Hepatocyte (in vitro differentiated cells): ENCODE results near the gene NMNAT3. TPM values are rescaled to one million over a fixed set of nuclear protein-coding genes. Genes with fewer than 3 reads are reported as not detected.

Experiments used
- DNase-seq: peaks from one replicate; pipeline ENCODE4 v3.0.0-alpha.2; 2016; ENCODE audit warnings: low spot score
- H2AFZ ChIP-seq: fragments of 200-600 bp; sonication (generic); 2 replicates; pipeline ENCODE4 v1.6.0; 2016; ENCODE audit warnings: antibody characterized with exemption, mild to moderate bottlenecking
- H3K27ac ChIP-seq: fragments of 200-600 bp; sonication (generic); 2 replicates; pipeline ENCODE4 v1.5.1; 2016; ENCODE audit warnings: mild to moderate bottlenecking
- H3K27me3 ChIP-seq: fragments of 200-600 bp; sonication (generic); 2 replicates; pipeline ENCODE4 v1.6.1; 2016
- H3K36me3 ChIP-seq: fragments of 200-600 bp; sonication (generic); replicated peaks from 2 replicates; pipeline ENCODE4 v1.5.1; 2016; ENCODE audit warnings: low read depth; ENCODE audit not compliant: insufficient read depth
- H3K4me1 ChIP-seq: fragments of 200-600 bp; sonication (generic); 2 replicates; pipeline ENCODE4 v1.5.1; 2016; ENCODE audit warnings: mild to moderate bottlenecking, moderate library complexity; ENCODE audit not compliant: insufficient read depth
- H3K4me2 ChIP-seq: fragments of 200-600 bp; sonication (generic); 2 replicates; pipeline ENCODE4 v1.6.0; 2016
- H3K4me3 ChIP-seq: fragments of 200-600 bp; sonication (generic); 2 replicates; pipeline ENCODE4 v1.5.1; 2016; ENCODE audit warnings: mild to moderate bottlenecking
- H3K79me2 ChIP-seq: fragments of 200-600 bp; sonication (generic); 2 replicates; pipeline ENCODE4 v1.6.0; 2017; ENCODE audit warnings: mild to moderate bottlenecking
- H3K9me2 ChIP-seq: fragments of 200-600 bp; sonication (generic); replicated peaks from 2 replicates; pipeline ENCODE4 v1.6.0; 2017; ENCODE audit warnings: mild to moderate bottlenecking; ENCODE audit not compliant: insufficient read depth
- H3K9me3 ChIP-seq: fragments of 200-600 bp; sonication (generic); 2 replicates; pipeline ENCODE4 v1.5.1; 2016; ENCODE audit warnings: low read depth, mild to moderate bottlenecking
- H4K20me1 ChIP-seq: fragments of 200-600 bp; sonication (generic); 2 replicates; pipeline ENCODE4 v1.6.0; 2016; ENCODE audit warnings: mild to moderate bottlenecking; ENCODE audit not compliant: insufficient read depth, poor library complexity, severe bottlenecking
- EZH2 ChIP-seq: fragments of 200-600 bp; sonication (generic); IDR thresholded peaks from 2 replicates; pipeline ENCODE4 v1.6.1; 2016; ENCODE audit warnings: antibody characterized with exemption, mild to moderate bottlenecking, borderline replicate concordance
- EZH2phosphoT487 ChIP-seq: fragments of 200-600 bp; sonication (generic); IDR thresholded peaks from one replicate; pipeline ENCODE4 v1.6.1; 2018; ENCODE audit warnings: antibody characterized with exemption, mild to moderate bottlenecking, low read depth, moderate library complexity; ENCODE audit not compliant: unreplicated experiment, severe bottlenecking
- WGBS: methylation state at CpG from one replicate; pipeline ENCODE4 v1.1.6; 2016; ENCODE audit warnings: low lambda C conversion rate; ENCODE audit errors: missing lambda C conversion rate; 5-methylcytosine and 5-hydroxymethylcytosine counted together
- polyA plus RNA-seq: library from polyadenylated mRNA; unstranded; fragments of >200 nt; fragmentation: Nextera tagmentation; extraction: Ambion mirVana; gene quantifications from 2 replicates; pipeline ENCODE4 v1.2.1, GENCODE V29; 2016
- total RNA-seq: library from RNA; depleted of rRNA; stranded (reverse); fragments of >200 nt; gene quantifications from 2 replicates; pipeline ENCODE4 v1.2.3, GENCODE V29; 2014
- TF ChIP-seq, protein P1 (sequence below): fragments of 200-600 bp; sonication (generic); IDR thresholded peaks from 2 replicates; pipeline ENCODE4 v1.5.1; 2016; ENCODE audit warnings: antibody characterized with exemption, mild to moderate bottlenecking; ENCODE audit not compliant: poor library complexity

NMNAT3 gene
- total and polyA plus RNA-seq, 2 experiments from 2014 or later, result 4.7 to 8.3 TPM

DNA sequence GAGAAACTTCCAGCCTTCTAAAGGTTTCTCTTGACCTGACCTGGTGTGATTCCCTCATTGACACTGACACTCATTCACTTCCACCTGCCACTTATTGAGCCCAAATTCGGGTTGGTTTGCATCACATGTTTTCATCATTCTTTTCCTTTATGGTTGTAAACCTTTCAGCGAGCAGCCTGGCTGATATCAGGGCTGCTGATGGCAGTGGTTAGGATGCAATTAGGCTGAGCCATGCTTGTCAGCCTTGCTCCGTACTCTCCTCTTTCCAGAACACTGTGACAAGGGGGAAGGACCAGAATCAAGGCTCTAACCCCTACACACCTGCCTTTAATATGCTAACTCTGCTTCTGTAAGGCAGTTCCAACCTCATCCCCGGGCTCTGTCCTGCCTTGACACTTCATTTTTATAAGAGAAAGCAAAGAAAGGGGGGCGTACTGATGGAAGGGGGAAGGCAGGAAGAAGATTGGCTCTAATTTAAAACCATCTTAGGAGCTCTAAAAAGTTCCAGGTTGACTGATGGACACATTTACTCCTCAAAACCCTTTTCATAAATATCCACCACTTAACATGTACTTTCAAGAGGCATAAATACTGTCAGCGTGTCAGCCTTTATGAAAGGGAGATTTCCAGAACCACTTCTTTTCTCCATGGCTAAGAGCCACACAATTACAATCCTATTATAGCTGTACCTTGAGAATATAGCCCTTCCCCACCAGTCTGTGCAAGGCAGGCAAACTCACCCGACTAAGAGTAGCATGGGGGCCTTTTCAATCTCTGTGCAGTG, 5.7 kb downstream of the NMNAT3 start:
- 63% methylated on average over 7 of the region's 7 CpGs for WGBS
- H3K79me2 ChIP-seq, result peaks cover 5% of the 10 kb centered on the region
- TF ChIP-seq, protein P1, sequence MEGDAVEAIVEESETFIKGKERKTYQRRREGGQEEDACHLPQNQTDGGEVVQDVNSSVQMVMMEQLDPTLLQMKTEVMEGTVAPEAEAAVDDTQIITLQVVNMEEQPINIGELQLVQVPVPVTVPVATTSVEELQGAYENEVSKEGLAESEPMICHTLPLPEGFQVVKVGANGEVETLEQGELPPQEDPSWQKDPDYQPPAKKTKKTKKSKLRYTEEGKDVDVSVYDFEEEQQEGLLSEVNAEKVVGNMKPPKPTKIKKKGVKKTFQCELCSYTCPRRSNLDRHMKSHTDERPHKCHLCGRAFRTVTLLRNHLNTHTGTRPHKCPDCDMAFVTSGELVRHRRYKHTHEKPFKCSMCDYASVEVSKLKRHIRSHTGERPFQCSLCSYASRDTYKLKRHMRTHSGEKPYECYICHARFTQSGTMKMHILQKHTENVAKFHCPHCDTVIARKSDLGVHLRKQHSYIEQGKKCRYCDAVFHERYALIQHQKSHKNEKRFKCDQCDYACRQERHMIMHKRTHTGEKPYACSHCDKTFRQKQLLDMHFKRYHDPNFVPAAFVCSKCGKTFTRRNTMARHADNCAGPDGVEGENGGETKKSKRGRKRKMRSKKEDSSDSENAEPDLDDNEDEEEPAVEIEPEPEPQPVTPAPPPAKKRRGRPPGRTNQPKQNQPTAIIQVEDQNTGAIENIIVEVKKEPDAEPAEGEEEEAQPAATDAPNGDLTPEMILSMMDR, result no peak
- no peak for TF ChIP-seq EZH2
- TF ChIP-seq EZH2phosphoT487, result no peak
- no peak overlapping the region for H3K4me3 ChIP-seq
- H3K9me3 ChIP-seq, result no peaks in the 10 kb centered on the region
- no peak overlapping the region for H2AFZ ChIP-seq
- H3K9me2 ChIP-seq, result no peaks in the 10 kb centered on the region
- H3K27me3 ChIP-seq, result no peaks in the 10 kb centered on the region
- no peak overlapping the region for H3K27ac ChIP-seq
- H3K4me1 ChIP-seq, result no peaks in the 10 kb centered on the region
- no peaks in the 10 kb centered on the region for H3K36me3 ChIP-seq
- no peak for DNase-seq
- no peaks in the 10 kb centered on the region for H4K20me1 ChIP-seq
- H3K4me2 ChIP-seq, result no peak overlapping the region

DNA sequence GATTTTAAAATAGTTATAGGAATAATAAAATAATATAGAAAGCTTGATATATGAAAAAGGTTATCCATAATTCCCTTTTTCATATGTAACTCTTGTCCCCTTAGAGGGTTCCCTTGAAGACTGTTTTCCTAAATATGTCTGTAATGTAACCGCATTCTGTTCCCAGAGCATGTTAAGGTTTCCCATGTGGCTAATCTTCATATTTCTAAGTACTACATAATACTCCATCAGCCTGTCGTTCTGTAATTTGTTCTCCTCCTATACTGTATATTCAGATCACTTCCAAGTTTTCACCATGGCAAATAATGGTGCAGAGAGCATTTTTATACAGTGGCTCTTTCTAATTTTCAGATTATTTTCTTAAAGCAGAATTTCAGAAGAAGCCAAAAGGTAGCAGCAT, 6.7 kb downstream of the NMNAT3 start:
- H3K36me3 ChIP-seq, result no peaks in the 10 kb centered on the region
- H3K27me3 ChIP-seq, result no peaks in the 10 kb centered on the region
- no peak overlapping the region for H3K4me2 ChIP-seq
- no peaks in the 10 kb centered on the region for H3K9me2 ChIP-seq
- WGBS, result 91% methylated on average over 2 of the region's 2 CpGs
- no peak for TF ChIP-seq EZH2
- TF ChIP-seq EZH2phosphoT487, result no peak
- TF ChIP-seq, protein P1, result no peak
- no peaks in the 10 kb centered on the region for H3K9me3 ChIP-seq
- no peak overlapping the region for H3K4me3 ChIP-seq
- no peak overlapping the region for H2AFZ ChIP-seq
- H4K20me1 ChIP-seq, result no peaks in the 10 kb centered on the region
- no peaks in the 10 kb centered on the region for H3K79me2 ChIP-seq
- no peaks in the 10 kb centered on the region for H3K4me1 ChIP-seq
- DNase-seq, result no peak
- no peak overlapping the region for H3K27ac ChIP-seq

DNA sequence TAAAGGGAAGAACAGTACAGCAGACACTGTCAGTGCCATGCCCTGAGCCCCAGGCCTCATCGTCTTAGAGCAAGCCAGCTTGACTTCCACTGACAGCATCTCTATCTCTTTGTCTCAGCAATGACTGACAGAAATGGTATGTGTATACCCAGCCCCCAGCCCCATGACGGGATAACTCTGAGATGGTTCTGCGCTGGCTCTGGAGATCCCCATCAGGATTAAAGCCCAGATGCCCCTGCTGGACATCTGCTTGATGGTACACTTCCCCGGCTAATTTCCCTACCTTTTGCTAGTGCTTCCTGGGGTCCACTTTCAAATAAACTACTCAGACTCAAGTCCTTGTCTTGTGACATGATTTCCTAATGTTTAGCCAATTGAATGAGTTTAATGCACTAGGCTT, 7.6 kb downstream of the NMNAT3 start:
- WGBS, result 78% methylated on average over 4 of the region's 4 CpGs
- no peaks in the 10 kb centered on the region for H3K36me3 ChIP-seq
- H4K20me1 ChIP-seq, result no peaks in the 10 kb centered on the region
- no peaks in the 10 kb centered on the region for H3K79me2 ChIP-seq
- H3K27ac ChIP-seq, result no peak overlapping the region
- H3K27me3 ChIP-seq, result no peaks in the 10 kb centered on the region
- H2AFZ ChIP-seq, result no peak overlapping the region
- H3K4me2 ChIP-seq, result no peak overlapping the region
- H3K4me3 ChIP-seq, result no peak overlapping the region
- no peaks in the 10 kb centered on the region for H3K9me2 ChIP-seq
- TF ChIP-seq EZH2, result no peak
- no peak for TF ChIP-seq EZH2phosphoT487
- TF ChIP-seq, protein P1, result no peak
- H3K4me1 ChIP-seq, result no peaks in the 10 kb centered on the region
- no peak for DNase-seq
- H3K9me3 ChIP-seq, result no peaks in the 10 kb centered on the region
